GM18505 (cell line): Measurements from ENCODE around the gene USP31.

ENCODE experiments used
- ATAC-seq: cut with Tn5 transposase; IDR thresholded peaks from one replicate; pipeline ENCODE4 v1.9.1; 2021; ENCODE audit not compliant: unreplicated experiment
- POLR2A ChIP-seq: IDR thresholded peaks from 4 replicates; pipeline ENCODE4 v1.6.1; 2011; ENCODE audit warnings: borderline replicate concordance; ENCODE audit not compliant: insufficient read depth, insufficient read length; ENCODE audit errors: extremely low read depth

Gene USP31, protein sequence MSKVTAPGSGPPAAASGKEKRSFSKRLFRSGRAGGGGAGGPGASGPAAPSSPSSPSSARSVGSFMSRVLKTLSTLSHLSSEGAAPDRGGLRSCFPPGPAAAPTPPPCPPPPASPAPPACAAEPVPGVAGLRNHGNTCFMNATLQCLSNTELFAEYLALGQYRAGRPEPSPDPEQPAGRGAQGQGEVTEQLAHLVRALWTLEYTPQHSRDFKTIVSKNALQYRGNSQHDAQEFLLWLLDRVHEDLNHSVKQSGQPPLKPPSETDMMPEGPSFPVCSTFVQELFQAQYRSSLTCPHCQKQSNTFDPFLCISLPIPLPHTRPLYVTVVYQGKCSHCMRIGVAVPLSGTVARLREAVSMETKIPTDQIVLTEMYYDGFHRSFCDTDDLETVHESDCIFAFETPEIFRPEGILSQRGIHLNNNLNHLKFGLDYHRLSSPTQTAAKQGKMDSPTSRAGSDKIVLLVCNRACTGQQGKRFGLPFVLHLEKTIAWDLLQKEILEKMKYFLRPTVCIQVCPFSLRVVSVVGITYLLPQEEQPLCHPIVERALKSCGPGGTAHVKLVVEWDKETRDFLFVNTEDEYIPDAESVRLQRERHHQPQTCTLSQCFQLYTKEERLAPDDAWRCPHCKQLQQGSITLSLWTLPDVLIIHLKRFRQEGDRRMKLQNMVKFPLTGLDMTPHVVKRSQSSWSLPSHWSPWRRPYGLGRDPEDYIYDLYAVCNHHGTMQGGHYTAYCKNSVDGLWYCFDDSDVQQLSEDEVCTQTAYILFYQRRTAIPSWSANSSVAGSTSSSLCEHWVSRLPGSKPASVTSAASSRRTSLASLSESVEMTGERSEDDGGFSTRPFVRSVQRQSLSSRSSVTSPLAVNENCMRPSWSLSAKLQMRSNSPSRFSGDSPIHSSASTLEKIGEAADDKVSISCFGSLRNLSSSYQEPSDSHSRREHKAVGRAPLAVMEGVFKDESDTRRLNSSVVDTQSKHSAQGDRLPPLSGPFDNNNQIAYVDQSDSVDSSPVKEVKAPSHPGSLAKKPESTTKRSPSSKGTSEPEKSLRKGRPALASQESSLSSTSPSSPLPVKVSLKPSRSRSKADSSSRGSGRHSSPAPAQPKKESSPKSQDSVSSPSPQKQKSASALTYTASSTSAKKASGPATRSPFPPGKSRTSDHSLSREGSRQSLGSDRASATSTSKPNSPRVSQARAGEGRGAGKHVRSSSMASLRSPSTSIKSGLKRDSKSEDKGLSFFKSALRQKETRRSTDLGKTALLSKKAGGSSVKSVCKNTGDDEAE (N-terminal part only)

GRCh38 chr16:23149267-23149992 is at the start of gene USP31:
TSS of gene USP31 (minus strand) at chr16:23149452. CDS start at chr16:23149270, 182 bp downstream.
- ATAC-seq = peak; percentile 90
- peak; percentile 21 for TF ChIP-seq POLR2A

- TF ChIP-seq POLR2A = no peak
- ATAC-seq = no peak
These were observed 47.3 kb upstream of the USP31 start for GRCh38 chr16:23196539-23196938.

GRCh38 chr16:23195366-23195978 is 46.2 kb upstream of the USP31 start:
- TF ChIP-seq POLR2A = no peak
- no peak for ATAC-seq

GRCh38 chr16:23194497-23195221 is 45.4 kb upstream of the USP31 start:
- ATAC-seq = no peak
- TF ChIP-seq POLR2A = no peak

DNA sequence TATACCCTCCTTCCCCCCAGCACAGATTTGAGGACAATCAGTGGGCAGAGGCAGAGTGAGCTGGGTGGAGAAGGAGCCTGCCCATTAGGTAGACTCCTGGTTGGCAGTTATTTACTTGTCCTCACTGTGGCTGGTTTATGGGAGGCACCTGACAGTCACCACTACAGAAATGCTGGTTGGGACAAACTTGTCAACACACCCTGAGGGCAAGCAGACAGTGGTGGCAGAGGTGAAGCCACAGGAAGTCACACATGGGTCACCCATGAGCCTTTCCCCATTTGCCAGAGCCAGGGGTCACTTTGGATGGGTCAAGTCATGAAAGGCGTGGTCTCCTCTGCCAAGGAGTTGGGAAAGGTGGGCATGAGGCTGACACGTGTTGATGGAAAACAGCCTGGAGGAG is 39.7 kb upstream of the USP31 start:
- no peak for ATAC-seq
- TF ChIP-seq POLR2A = no peak

GRCh38 chr16:23187341-23187740 is 38.1 kb upstream of the USP31 start:
- no peak for ATAC-seq
- TF ChIP-seq POLR2A = no peak

DNA sequence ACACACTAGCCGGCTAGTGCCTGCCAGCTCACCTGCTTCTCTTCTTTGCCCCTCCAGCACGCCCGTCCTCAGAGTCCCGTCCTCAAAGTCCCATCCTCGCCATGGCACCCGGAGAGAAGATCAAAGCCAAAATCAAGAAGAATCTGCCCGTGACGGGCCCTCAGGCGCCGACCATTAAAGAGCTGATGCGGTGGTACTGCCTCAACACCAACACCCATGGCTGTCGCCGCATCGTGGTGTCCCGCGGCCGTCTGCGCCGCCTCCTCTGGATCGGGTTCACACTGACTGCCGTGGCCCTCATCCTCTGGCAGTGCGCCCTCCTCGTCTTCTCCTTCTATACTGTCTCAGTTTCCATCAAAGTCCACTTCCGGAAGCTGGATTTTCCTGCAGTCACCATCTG is 36.9 kb upstream of the USP31 start:
- no peak for ATAC-seq
- no peak for TF ChIP-seq POLR2A

GRCh38 chr16:23185656-23186055 is 36.4 kb upstream of the USP31 start:
- no peak for TF ChIP-seq POLR2A
- no peak for ATAC-seq

DNA sequence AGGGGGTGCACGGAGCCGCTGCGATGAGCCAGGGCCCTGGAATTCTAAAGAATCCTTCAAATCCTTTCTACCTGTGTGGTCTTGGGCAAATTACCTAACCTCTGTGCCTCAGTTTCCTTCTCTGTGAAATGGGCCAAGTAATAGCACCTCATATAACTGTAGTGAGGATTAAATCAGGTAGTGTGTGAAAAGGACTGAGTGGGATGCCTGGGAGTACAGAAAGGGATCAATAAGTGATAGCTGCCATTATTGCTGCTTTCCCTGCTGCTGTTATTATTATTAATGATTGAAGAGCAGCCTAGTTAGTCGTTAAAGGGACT is 34.3 kb upstream of the USP31 start:
- TF ChIP-seq POLR2A = no peak
- no peak for ATAC-seq

- no peak for ATAC-seq
- no peak for TF ChIP-seq POLR2A
These were observed 33.7 kb upstream of the USP31 start, which contains the start of gene SCNN1G for GRCh38 chr16:23182679-23183542. TSS of gene SCNN1G (plus strand) at chr16:23182745. CDS start at chr16:23186272, 3,527 bp downstream.

DNA sequence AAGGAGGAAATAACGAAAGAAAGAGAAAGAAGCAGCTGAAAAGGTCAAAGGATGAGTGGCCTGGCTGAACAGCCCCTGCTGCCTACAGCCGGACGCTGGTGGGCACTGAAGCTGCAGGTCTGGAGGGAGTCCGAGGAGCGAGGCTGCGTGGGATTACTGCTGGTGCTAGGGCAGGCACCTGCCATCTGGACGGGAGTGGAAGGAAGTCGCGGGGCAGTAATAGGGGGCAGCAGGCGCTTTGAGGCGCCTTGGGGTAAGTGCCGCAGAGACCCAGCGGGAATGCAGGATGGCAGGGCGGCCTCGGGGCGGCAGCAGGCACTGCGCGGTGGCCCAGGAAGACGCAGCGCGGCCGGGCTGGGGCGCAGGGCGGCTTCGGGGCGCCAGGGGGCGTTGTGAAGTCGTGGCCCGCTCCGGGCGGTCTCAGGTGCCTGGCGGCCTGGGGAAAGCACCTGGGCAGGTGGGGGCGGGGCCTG is 33.0 kb upstream of the USP31 start:
- no peak for TF ChIP-seq POLR2A
- ATAC-seq = peak; percentile 86
